ENCODE data around the gene ZBP1. TPM values are rescaled to one million over a fixed set of nuclear protein-coding genes. Genes with fewer than 3 reads are reported as not detected.

The ZBP1 gene
- total RNA-seq, 1 donor from 2014 or later = not detected

- H3K4me1 Mint-ChIP-seq (ENCODE audit: low read depth) = peaks cover 9% of the 10 kb centered on the region
- no peak overlapping the region for H3K4me3 Mint-ChIP-seq (ENCODE audit: low read depth)
- TF ChIP-seq, protein P1, sequence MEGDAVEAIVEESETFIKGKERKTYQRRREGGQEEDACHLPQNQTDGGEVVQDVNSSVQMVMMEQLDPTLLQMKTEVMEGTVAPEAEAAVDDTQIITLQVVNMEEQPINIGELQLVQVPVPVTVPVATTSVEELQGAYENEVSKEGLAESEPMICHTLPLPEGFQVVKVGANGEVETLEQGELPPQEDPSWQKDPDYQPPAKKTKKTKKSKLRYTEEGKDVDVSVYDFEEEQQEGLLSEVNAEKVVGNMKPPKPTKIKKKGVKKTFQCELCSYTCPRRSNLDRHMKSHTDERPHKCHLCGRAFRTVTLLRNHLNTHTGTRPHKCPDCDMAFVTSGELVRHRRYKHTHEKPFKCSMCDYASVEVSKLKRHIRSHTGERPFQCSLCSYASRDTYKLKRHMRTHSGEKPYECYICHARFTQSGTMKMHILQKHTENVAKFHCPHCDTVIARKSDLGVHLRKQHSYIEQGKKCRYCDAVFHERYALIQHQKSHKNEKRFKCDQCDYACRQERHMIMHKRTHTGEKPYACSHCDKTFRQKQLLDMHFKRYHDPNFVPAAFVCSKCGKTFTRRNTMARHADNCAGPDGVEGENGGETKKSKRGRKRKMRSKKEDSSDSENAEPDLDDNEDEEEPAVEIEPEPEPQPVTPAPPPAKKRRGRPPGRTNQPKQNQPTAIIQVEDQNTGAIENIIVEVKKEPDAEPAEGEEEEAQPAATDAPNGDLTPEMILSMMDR (IDR thresholded peaks at IDR 0.05; ENCODE audit: unreplicated experiment) = no peak
- no peak for DNase-seq (ENCODE audit: low spot score, unreplicated experiment)
- H3K9me3 Mint-ChIP-seq (ENCODE audit: low read depth) = no peaks in the 10 kb centered on the region
- no peaks in the 10 kb centered on the region for H3K36me3 Mint-ChIP-seq (ENCODE audit: insufficient read depth)
- H3K27ac Mint-ChIP-seq = no peak overlapping the region
- peaks cover 31% of the 10 kb centered on the region for H3K27me3 Mint-ChIP-seq
Measured at GRCh38 chr20:57587278-57587988, 32.8 kb downstream of the ZBP1 start.

- no peak overlapping the region for H3K27ac Mint-ChIP-seq
- H3K27me3 Mint-ChIP-seq = peaks cover 36% of the 10 kb centered on the region
- peaks cover 11% of the 10 kb centered on the region for H3K4me1 Mint-ChIP-seq (ENCODE audit: low read depth)
- H3K4me3 Mint-ChIP-seq (ENCODE audit: low read depth) = no peak overlapping the region
- H3K36me3 Mint-ChIP-seq (ENCODE audit: insufficient read depth) = no peaks in the 10 kb centered on the region
- TF ChIP-seq, protein P1 (IDR thresholded peaks at IDR 0.05; ENCODE audit: unreplicated experiment) = no peak
- no peaks in the 10 kb centered on the region for H3K9me3 Mint-ChIP-seq (ENCODE audit: low read depth)
- no peak for DNase-seq (ENCODE audit: low spot score, unreplicated experiment)
Measured at GRCh38 chr20:57586943-57587277, 33.3 kb downstream of the ZBP1 start.

DNA sequence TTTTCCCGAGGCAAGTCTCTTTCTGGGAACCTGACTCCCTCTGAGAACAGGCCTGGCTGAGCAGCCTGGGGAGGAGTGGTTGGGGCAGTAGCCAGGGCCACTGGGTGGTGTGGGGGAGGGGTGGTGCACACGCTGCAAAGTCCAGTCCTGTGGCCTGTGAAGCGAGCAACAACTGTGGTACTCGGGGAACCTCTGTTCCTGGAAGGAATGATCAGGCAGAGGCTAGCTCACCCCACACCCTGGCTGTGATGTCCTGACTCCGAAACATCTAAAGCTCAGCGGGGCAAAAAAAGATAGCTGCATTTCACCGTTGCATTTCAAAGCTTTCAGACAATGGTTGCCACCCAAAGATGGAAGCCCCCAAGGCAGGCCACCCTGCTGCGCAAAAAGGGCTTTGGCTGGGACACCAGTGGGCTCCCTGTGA is 33.8 kb downstream of the ZBP1 start:
- no peak for DNase-seq (ENCODE audit: low spot score, unreplicated experiment)
- Mint-ChIP-seq H3K9me3 (ENCODE audit: low read depth) (no peaks in the 10 kb centered on the region), H3K36me3 (ENCODE audit: insufficient read depth) (no peaks in the 10 kb centered on the region), H3K27ac (no peak overlapping the region), H3K4me3 (ENCODE audit: low read depth) (no peak overlapping the region), H3K27me3 (peaks cover 36% of the 10 kb centered on the region), H3K4me1 (ENCODE audit: low read depth) (peaks cover 11% of the 10 kb centered on the region)
- TF ChIP-seq, protein P1 (IDR thresholded peaks at IDR 0.05; ENCODE audit: unreplicated experiment) = no peak

DNA sequence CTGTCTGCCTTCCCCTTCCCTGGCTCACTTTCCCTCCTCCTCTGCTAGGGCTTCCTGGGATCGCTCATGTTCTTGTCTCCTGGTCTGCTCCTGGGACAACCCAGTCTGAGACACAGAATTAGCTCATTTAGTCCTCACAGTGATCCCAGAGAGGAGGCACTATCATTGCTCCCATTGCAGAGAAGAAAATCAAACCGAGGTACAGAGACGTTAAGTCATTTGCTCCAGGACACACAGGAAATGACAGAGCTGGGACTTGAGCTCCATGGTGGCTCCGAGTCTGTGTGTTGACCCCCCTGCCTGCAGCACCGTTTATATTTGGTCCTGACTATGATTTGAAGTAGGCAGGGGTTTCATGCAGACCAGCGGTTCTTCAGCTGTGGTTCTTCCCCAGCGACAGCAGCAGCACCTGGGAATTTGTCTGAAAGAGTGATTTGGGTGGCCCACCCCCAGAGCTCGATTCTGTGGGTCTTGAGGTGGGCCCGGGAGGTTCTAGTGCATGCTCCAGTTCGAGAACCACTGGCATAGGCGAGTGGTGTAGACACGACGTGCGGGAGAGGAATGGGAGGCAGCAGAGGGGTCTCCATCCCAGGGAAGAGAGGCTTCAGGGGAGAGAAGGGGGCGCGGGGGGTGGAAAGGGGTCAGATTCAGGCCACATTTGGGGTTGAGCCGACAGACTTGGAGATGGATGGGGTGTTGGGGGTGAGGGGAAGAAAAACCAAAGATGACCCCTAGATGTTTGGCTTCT is 34.6 kb downstream of the ZBP1 start:
- DNase-seq (ENCODE audit: low spot score, unreplicated experiment) = no peak
- no peak overlapping the region for H3K27ac Mint-ChIP-seq
- H3K27me3 Mint-ChIP-seq = peaks cover 32% of the 10 kb centered on the region
- TF ChIP-seq, protein P1 (IDR thresholded peaks at IDR 0.05; ENCODE audit: unreplicated experiment) = no peak
- H3K4me1 Mint-ChIP-seq (ENCODE audit: low read depth) = peaks cover 11% of the 10 kb centered on the region
- H3K36me3 Mint-ChIP-seq (ENCODE audit: insufficient read depth) = no peaks in the 10 kb centered on the region
- H3K9me3 Mint-ChIP-seq (ENCODE audit: low read depth) = no peaks in the 10 kb centered on the region
- H3K4me3 Mint-ChIP-seq (ENCODE audit: low read depth) = no peak overlapping the region

- Mint-ChIP-seq H3K27me3 (peaks cover 30% of the 10 kb centered on the region), H3K27ac (no peak overlapping the region), H3K9me3 (ENCODE audit: low read depth) (no peaks in the 10 kb centered on the region), H3K36me3 (ENCODE audit: insufficient read depth) (no peaks in the 10 kb centered on the region), H3K4me3 (ENCODE audit: low read depth) (no peak overlapping the region), H3K4me1 (ENCODE audit: low read depth) (peaks cover 13% of the 10 kb centered on the region)
- TF ChIP-seq, protein P1 (IDR thresholded peaks at IDR 0.05; ENCODE audit: unreplicated experiment) = no peak
- DNase-seq (ENCODE audit: low spot score, unreplicated experiment) = no peak
Measured at GRCh38 chr20:57584768-57585461, 35.3 kb downstream of the ZBP1 start.

Measured in progenitor cell of endocrine pancreas (in vitro differentiated cells).